ENCODE results near the gene ZC3H14. TPM values are rescaled to one million over a fixed set of nuclear protein-coding genes. Genes with fewer than 3 reads are reported as not detected.

The ZC3H14 gene
- total and polyA plus RNA-seq, 4 donors: 22.4 to 54.5 (median 31.7) TPM

GRCh38 chr14:88628462-88628861, 65.6 kb downstream of the ZC3H14 start:
- no peaks in the 10 kb centered on the region for H3K36me3 ChIP-seq (ENCODE audit: control insufficient read depth in 4 of 4, insufficient read depth in 3 of 4, low read depth in 1 of 4, low read length in 3 of 4)
- H3K9me3 ChIP-seq (ENCODE audit: control insufficient read depth in 4 of 4, low read length in 3 of 4): no peaks in the 10 kb centered on the region
- DNase-seq (ENCODE audit: low spot score): no peak
- no peak overlapping the region for H3K9ac ChIP-seq (ENCODE audit: low read depth in 1 of 2, low read length in 2 of 2)
- no peaks in the 10 kb centered on the region for H3K4me1 ChIP-seq (ENCODE audit: control insufficient read depth in 4 of 4, insufficient read depth in 4 of 4, low read length in 3 of 4)
- no peak overlapping the region for H3K27ac ChIP-seq (ENCODE audit: low read depth in 1 of 2, low read length in 2 of 2)
- H3K4me3 ChIP-seq (ENCODE audit: low read depth in 1 of 3, low read length in 3 of 3): no peak overlapping the region
- H3K27me3 ChIP-seq (ENCODE audit: control insufficient read depth in 4 of 4, insufficient read depth in 4 of 4, low read length in 3 of 4): no peaks in the 10 kb centered on the region
- TF ChIP-seq ZBTB33 (IDR thresholded peaks at IDR 0.05) (no peak), REST (IDR thresholded peaks at IDR 0.05) (no peak), FOXA2 (IDR thresholded peaks at IDR 0.05) (no peak), ATF3 (IDR thresholded peaks at IDR 0.05) (no peak), JUND (IDR thresholded peaks at IDR 0.05) (no peak)

- Histone ChIP-seq H3K4me3 (ENCODE audit: low read depth in 1 of 3, low read length in 3 of 3) (no peak overlapping the region), H3K4me1 (ENCODE audit: control insufficient read depth in 4 of 4, insufficient read depth in 4 of 4, low read length in 3 of 4) (no peaks in the 10 kb centered on the region), H3K36me3 (ENCODE audit: control insufficient read depth in 4 of 4, insufficient read depth in 3 of 4, low read depth in 1 of 4, low read length in 3 of 4) (no peaks in the 10 kb centered on the region), H3K9ac (ENCODE audit: low read depth in 1 of 2, low read length in 2 of 2) (no peak overlapping the region), H3K9me3 (ENCODE audit: control insufficient read depth in 4 of 4, low read length in 3 of 4) (no peaks in the 10 kb centered on the region), H3K27me3 (ENCODE audit: control insufficient read depth in 4 of 4, insufficient read depth in 4 of 4, low read length in 3 of 4) (no peaks in the 10 kb centered on the region), H3K27ac (ENCODE audit: low read depth in 1 of 2, low read length in 2 of 2) (no peak overlapping the region)
- DNase-seq (ENCODE audit: low spot score): no peak
- TF ChIP-seq GABPA (IDR thresholded peaks at IDR 0.05 in 1 of 2, conservative IDR thresholded peaks at IDR 0.05 in 1 of 2) (no peak), JUND (IDR thresholded peaks at IDR 0.05) (no peak), FOXA1 (IDR thresholded peaks at IDR 0.05) (no peak), RXRA (IDR thresholded peaks at IDR 0.05) (no peak), CTCF (IDR thresholded peaks at IDR 0.05; ENCODE audit: low read depth, low read length, missing input control) (no peak), EGR1 (IDR thresholded peaks at IDR 0.05; ENCODE audit: low read depth in 2 of 2) (no peak), NR2F2 (IDR thresholded peaks at IDR 0.05) (no peak), REST (IDR thresholded peaks at IDR 0.05) (no peak), SP1 (IDR thresholded peaks at IDR 0.05) (no peak), ATF3 (IDR thresholded peaks at IDR 0.05) (no peak), RAD21 (IDR thresholded peaks at IDR 0.05) (no peak), FOXA2 (IDR thresholded peaks at IDR 0.05) (no peak), YY1 (IDR thresholded peaks at IDR 0.05) (no peak), TAF1 (conservative IDR thresholded peaks at IDR 0.05) (no peak), HNF4G (IDR thresholded peaks at IDR 0.05) (no peak), HNF4A (conservative IDR thresholded peaks at IDR 0.05) (no peak)
- 78% methylated on average over 6 of the region's 6 CpGs for WGBS
Measured at GRCh38 chr14:88630565-88630964, 67.7 kb downstream of the ZC3H14 start.
